Smooth muscle cell (in vitro differentiated cells): ENCODE data around the gene LIX1. TPM values are rescaled to one million over a fixed set of nuclear protein-coding genes. Genes with fewer than 3 reads are reported as not detected.
"Not testable (repeated sequence)": the region's sequence is repeated elsewhere in the genome, so short reads cannot be mapped to it uniquely, and the experiment has no call there.

ENCODE experiments used
- DNase-seq: peaks from one replicate; lab custom pipeline; 2025; ENCODE audit not compliant: unreplicated experiment; lab: John Stamatoyannopoulos, UW
- H2AFZ ChIP-seq: fragments of 200-600 bp; sonication (generic); 2 replicates; pipeline ENCODE4 v1.6.0; 2016; ENCODE audit warnings: antibody characterized with exemption, low read depth, mild to moderate bottlenecking
- H3F3A ChIP-seq: fragments of 200-600 bp; sonication (generic); 2 replicates; pipeline ENCODE4 v1.6.0; 2017; ENCODE audit warnings: antibody characterized with exemption, low read depth
- H3K27ac ChIP-seq: fragments of 200-600 bp; sonication (generic); 2 replicates; pipeline ENCODE4 v1.5.1; 2016; ENCODE audit warnings: low read depth, mild to moderate bottlenecking
- H3K27me3 ChIP-seq: fragments of 200-600 bp; sonication (generic); 2 replicates; pipeline ENCODE4 v1.6.1; 2016; ENCODE audit warnings: low read depth, mild to moderate bottlenecking
- H3K36me3 ChIP-seq: fragments of 200-600 bp; sonication (generic); 2 replicates; pipeline ENCODE4 v1.5.1; 2016; ENCODE audit warnings: low read depth
- H3K4me1 ChIP-seq: fragments of 200-600 bp; sonication (generic); 2 replicates; pipeline ENCODE4 v1.5.1; 2016; ENCODE audit warnings: low read depth
- H3K4me2 ChIP-seq: fragments of 200-600 bp; sonication (generic); 2 replicates; pipeline ENCODE4 v1.6.0; 2016; ENCODE audit warnings: mild to moderate bottlenecking
- H3K4me3 ChIP-seq: fragments of 200-600 bp; sonication (generic); 2 replicates; pipeline ENCODE4 v1.5.1; 2016; ENCODE audit warnings: mild to moderate bottlenecking
- H3K79me2 ChIP-seq: fragments of 200-600 bp; sonication (generic); 2 replicates; pipeline ENCODE4 v1.6.0; 2016; ENCODE audit warnings: low read depth, mild to moderate bottlenecking
- H3K9ac ChIP-seq: fragments of 200-600 bp; sonication (generic); 2 replicates; pipeline ENCODE4 v1.6.0; 2016; ENCODE audit warnings: low read depth
- H3K9me3 ChIP-seq: fragments of 200-600 bp; sonication (generic); replicated peaks from 2 replicates; pipeline ENCODE4 v1.5.1; 2016; ENCODE audit warnings: low read depth
- H4K20me1 ChIP-seq: fragments of 200-600 bp; sonication (generic); 2 replicates; pipeline ENCODE4 v1.6.0; 2016; ENCODE audit warnings: low read depth
- CTCF ChIP-seq: fragments of 200-600 bp; sonication (generic); IDR thresholded peaks from 2 replicates; pipeline ENCODE4 v1.5.1; 2017; ENCODE audit warnings: borderline replicate concordance, mild to moderate bottlenecking, antibody characterized with exemption; ENCODE audit not compliant: insufficient read depth, poor library complexity, severe bottlenecking
- WGBS: methylation state at CpG from one replicate; pipeline ENCODE4 v1.1.7; 2016; ENCODE audit warnings: low lambda C conversion rate; 5-methylcytosine and 5-hydroxymethylcytosine counted together
- polyA plus RNA-seq: library from polyadenylated mRNA; unstranded; fragments of >200 nt; fragmentation: Nextera tagmentation; extraction: Ambion mirVana; gene quantifications from 2 replicates; pipeline ENCODE4 v1.2.1, GENCODE V29; 2016
- total RNA-seq: library from RNA; depleted of rRNA; stranded (reverse); fragments of >200 nt; gene quantifications from 2 replicates; pipeline ENCODE4 v1.2.3, GENCODE V29; 2014

The LIX1 gene
- total and polyA plus RNA-seq, 2 experiments from 2014 or later, result 20.1 to 21.8 TPM

GRCh38 chr5:97141031-97141430 is 1.4 kb downstream of the LIX1 start:
- H3K36me3 ChIP-seq, result no peaks in the 10 kb centered on the region
- WGBS, result 35% methylated on average over 4 of the region's 4 CpGs
- no peak for DNase-seq

GRCh38 chr5:97140250-97140649 is 2.2 kb downstream of the LIX1 start:
- H3K9ac ChIP-seq, H3K27me3 ChIP-seq, H3F3A ChIP-seq, DNase-seq, H3K9me3 ChIP-seq, H4K20me1 ChIP-seq, H3K36me3 ChIP-seq: not testable (repeated sequence)
- H3K27ac ChIP-seq, result peak overlapping the region; percentile 28
- peak overlapping the region; percentile 78 for H2AFZ ChIP-seq
- peaks cover 48% of the 10 kb centered on the region for H3K79me2 ChIP-seq
- H3K4me2 ChIP-seq, result peak overlapping the region; percentile 80
- WGBS, result 65% methylated on average over 1 of the region's 1 CpG
- peaks cover 53% of the 10 kb centered on the region for H3K4me1 ChIP-seq
- H3K4me3 ChIP-seq, result peak overlapping the region; percentile 46

More at GRCh38 chr5:97141031-97141430, 1.4 kb downstream of the LIX1 start:
- Histone ChIP-seq H3K9ac (peak overlapping the region; percentile 25), H3K27me3 (no peaks in the 10 kb centered on the region), H3K4me1 (peaks cover 46% of the 10 kb centered on the region), H3K9me3 (no peaks in the 10 kb centered on the region), H3K4me2 (peak overlapping the region; percentile 80), H3K4me3 (peak overlapping the region; percentile 46), H4K20me1 (no peaks in the 10 kb centered on the region), H3F3A (no peaks in the 10 kb centered on the region), H3K79me2 (peaks cover 48% of the 10 kb centered on the region), H3K27ac (peak overlapping the region; percentile 28), H2AFZ (peak overlapping the region; percentile 78)
- no peak for TF ChIP-seq CTCF

- DNase-seq, result no peak
- no peaks in the 10 kb centered on the region for H3K9me3 ChIP-seq
- peaks cover 81% of the 10 kb centered on the region for H3K4me1 ChIP-seq
- WGBS, result 56% methylated on average over 4 of the region's 4 CpGs
- no peak overlapping the region for H2AFZ ChIP-seq
- TF ChIP-seq CTCF, result no peak
- no peaks in the 10 kb centered on the region for H4K20me1 ChIP-seq
- no peaks in the 10 kb centered on the region for H3K27me3 ChIP-seq
- peaks cover 11% of the 10 kb centered on the region for H3F3A ChIP-seq
- no peaks in the 10 kb centered on the region for H3K36me3 ChIP-seq
- H3K4me2 ChIP-seq, result no peak overlapping the region
- H3K9ac ChIP-seq, result no peak overlapping the region
- H3K4me3 ChIP-seq, result no peak overlapping the region
- peaks cover 41% of the 10 kb centered on the region for H3K79me2 ChIP-seq
- peak overlapping the region; percentile 32 for H3K27ac ChIP-seq
Observed at GRCh38 chr5:97136475-97136874, 5.9 kb downstream of the LIX1 start.

- H3K4me3 ChIP-seq, result no peak overlapping the region
- H3K4me1 ChIP-seq, result peaks cover 85% of the 10 kb centered on the region
- no peaks in the 10 kb centered on the region for H3K27me3 ChIP-seq
- no peak overlapping the region for H3K4me2 ChIP-seq
- peaks cover 35% of the 10 kb centered on the region for H3K79me2 ChIP-seq
- H4K20me1 ChIP-seq, result no peaks in the 10 kb centered on the region
- no peak overlapping the region for H3K9ac ChIP-seq
- 80% methylated on average over 4 of the region's 4 CpGs for WGBS
- H3F3A ChIP-seq, result peaks cover 11% of the 10 kb centered on the region
- H2AFZ ChIP-seq, result no peak overlapping the region
- H3K36me3 ChIP-seq, result no peaks in the 10 kb centered on the region
- no peaks in the 10 kb centered on the region for H3K9me3 ChIP-seq
- no peak for DNase-seq
- H3K27ac ChIP-seq, result peak overlapping the region; percentile 32
- TF ChIP-seq CTCF, result no peak
Observed at GRCh38 chr5:97135868-97136267, 6.5 kb downstream of the LIX1 start.
